OCI-LY3 (cell line): ENCODE measurements around the gene BBIP1.
"Not testable (repeated sequence)": the region's sequence is repeated elsewhere in the genome, so short reads cannot be mapped to it uniquely, and the experiment has no call there.

ENCODE experiments used
- H2AFZ ChIP-seq: fragments of 200-600, 300-600 bp; shearing (Covaris generic); 2 replicates; pipeline ENCODE4 v1.6.0; 2014; ENCODE audit warnings: antibody characterized with exemption, low read depth, low read length
- H3K27ac ChIP-seq: fragments of 200-600, 300-600 bp; sonication (generic); 2 replicates; pipeline ENCODE4 v1.5.1; 2014; ENCODE audit warnings: mild to moderate bottlenecking, low read length, moderate library complexity, mixed read lengths
- H3K27me3 ChIP-seq: fragments of 200-600, 300-600 bp; sonication (generic); 2 replicates; pipeline ENCODE4 v1.6.1; 2014; ENCODE audit warnings: low read depth, low read length, mixed read lengths
- H3K36me3 ChIP-seq: fragments of 200-600, 300-600 bp; sonication (generic); replicated peaks from 2 replicates; pipeline ENCODE3; 2014; ENCODE audit warnings: low read depth, low read length, mixed read lengths
- H3K4me1 ChIP-seq: fragments of 300-600, 200-600 bp; sonication (generic); 2 replicates; pipeline ENCODE4 v1.6.1; 2014; ENCODE audit warnings: low read length, mixed read lengths
- H3K4me2 ChIP-seq: fragments of 200-600, 300-600 bp; sonication (generic); 2 replicates; pipeline ENCODE4 v1.6.1; 2014; ENCODE audit warnings: low read length, mixed read lengths
- H3K4me3 ChIP-seq: fragments of 300-600, 200-600 bp; sonication (generic); 2 replicates; pipeline ENCODE4 v1.5.1; 2014; ENCODE audit warnings: antibody characterized with exemption, mild to moderate bottlenecking, low read length, moderate library complexity
- H3K79me2 ChIP-seq: fragments of 300-600, 200-600 bp; shearing (Covaris generic); 2 replicates; pipeline ENCODE4 v1.6.1; 2014; ENCODE audit warnings: mild to moderate bottlenecking, low read length, mixed read lengths
- H3K9ac ChIP-seq: fragments of 300-600, 200-600 bp; shearing (Covaris generic); 2 replicates; pipeline ENCODE4 v1.6.0; 2014; ENCODE audit warnings: mild to moderate bottlenecking, low read length, moderate library complexity
- H3K9me3 ChIP-seq: fragments of 200-600, 300-600 bp; shearing (Covaris generic); 2 replicates; pipeline ENCODE4 v1.6.1; 2014; ENCODE audit warnings: low read length, mixed read lengths; ENCODE audit not compliant: insufficient read depth
- H4K20me1 ChIP-seq: fragments of 200-600, 300-600 bp; sonication (generic); 2 replicates; pipeline ENCODE4 v1.6.1; 2016; ENCODE audit warnings: low read length, mixed read lengths; ENCODE audit not compliant: insufficient read depth
- CTCF ChIP-seq: fragments of 200-600, 300-600 bp; sonication (generic); IDR thresholded peaks from 2 replicates; pipeline ENCODE4 v1.5.1; 2014; ENCODE audit warnings: antibody characterized with exemption, low read length, low read depth
- EZH2phosphoT487 ChIP-seq: fragments of 200-600 bp; shearing (Covaris generic); IDR thresholded peaks from 2 replicates; pipeline ENCODE4 v1.6.1; 2018; ENCODE audit warnings: antibody characterized with exemption, mixed run types, low read depth

Gene BBIP1

GRCh38 chr10:110916554-110917346, 2.2 kb downstream of the BBIP1 start:
- Histone ChIP-seq H3K4me3 (no peak overlapping the region), H3K9ac (no peak overlapping the region), H2AFZ (no peak overlapping the region), H4K20me1 (peaks cover 10% of the 10 kb centered on the region; the same call in 1 of the 2 replicates), H3K9me3 (no peaks in the 10 kb centered on the region), H3K36me3 (no peaks in the 10 kb centered on the region), H3K27me3 (no peaks in the 10 kb centered on the region), H3K79me2 (peaks cover 23% of the 10 kb centered on the region), H3K4me2 (no peak overlapping the region), H3K27ac (no peak overlapping the region), H3K4me1 (peaks cover 12% of the 10 kb centered on the region; the same call in 1 of the 2 replicates)
- no peak for TF ChIP-seq EZH2phosphoT487
- TF ChIP-seq CTCF = no peak

GRCh38 chr10:110915600-110915999, 3.4 kb downstream of the BBIP1 start:
- not testable (repeated sequence) for H3K4me3 ChIP-seq, H3K27me3 ChIP-seq, H3K9me3 ChIP-seq, H3K36me3 ChIP-seq, H3K9ac ChIP-seq, H4K20me1 ChIP-seq, H2AFZ ChIP-seq, H3K27ac ChIP-seq, H3K4me1 ChIP-seq, H3K4me2 ChIP-seq
- peaks cover 12% of the 10 kb centered on the region for H3K79me2 ChIP-seq

- TF ChIP-seq CTCF (no peak), EZH2phosphoT487 (no peak)
- Histone ChIP-seq H4K20me1 (no peaks in the 10 kb centered on the region), H2AFZ (no peak overlapping the region), H3K27ac (no peak overlapping the region), H3K4me1 (peaks cover 5% of the 10 kb centered on the region; the same call in 1 of the 2 replicates), H3K9me3 (no peaks in the 10 kb centered on the region), H3K27me3 (no peaks in the 10 kb centered on the region), H3K9ac (no peak overlapping the region), H3K79me2 (peaks cover 6% of the 10 kb centered on the region), H3K36me3 (no peaks in the 10 kb centered on the region), H3K4me3 (no peak overlapping the region), H3K4me2 (no peak overlapping the region)
Observed at GRCh38 chr10:110915035-110915434, 3.9 kb downstream of the BBIP1 start.

- H2AFZ ChIP-seq = no peak overlapping the region
- H3K79me2 ChIP-seq = no peaks in the 10 kb centered on the region
- TF ChIP-seq EZH2phosphoT487 (no peak), CTCF (no peak)
- H3K4me3 ChIP-seq = no peak overlapping the region
- H3K9me3 ChIP-seq = no peaks in the 10 kb centered on the region
- no peak overlapping the region for H3K27ac ChIP-seq
- no peaks in the 10 kb centered on the region for H3K36me3 ChIP-seq
- H3K4me2 ChIP-seq = no peak overlapping the region
- no peak overlapping the region for H3K9ac ChIP-seq
- H3K27me3 ChIP-seq = no peaks in the 10 kb centered on the region
- H3K4me1 ChIP-seq = peaks cover 5% of the 10 kb centered on the region; the same call in 1 of the 2 replicates
- H4K20me1 ChIP-seq = no peaks in the 10 kb centered on the region
Observed at GRCh38 chr10:110914431-110914830, 4.5 kb downstream of the BBIP1 start.
